Lower leg skin (tissue), 3 donors: ENCODE results near the gene R3HDM2.

ENCODE experiments used
- CTCF ChIP-seq, 3 donors: fragments of 450-650 bp; IDR thresholded peaks; one replicate each; pipeline ENCODE4 v1.5.1; 2016; ENCODE audit warnings: antibody characterized with exemption in 3 of 3, mild to moderate bottlenecking in 3 of 3, moderate library complexity in 2 of 3
- POLR2A ChIP-seq, 2 donors: fragments of 450-650 bp; IDR thresholded peaks; one replicate each; pipeline ENCODE4 v1.6.1; 2016 to 2017; ENCODE audit warnings: antibody characterized with exemption in 2 of 2, mild to moderate bottlenecking in 1 of 2, moderate library complexity in 1 of 2

DNA sequence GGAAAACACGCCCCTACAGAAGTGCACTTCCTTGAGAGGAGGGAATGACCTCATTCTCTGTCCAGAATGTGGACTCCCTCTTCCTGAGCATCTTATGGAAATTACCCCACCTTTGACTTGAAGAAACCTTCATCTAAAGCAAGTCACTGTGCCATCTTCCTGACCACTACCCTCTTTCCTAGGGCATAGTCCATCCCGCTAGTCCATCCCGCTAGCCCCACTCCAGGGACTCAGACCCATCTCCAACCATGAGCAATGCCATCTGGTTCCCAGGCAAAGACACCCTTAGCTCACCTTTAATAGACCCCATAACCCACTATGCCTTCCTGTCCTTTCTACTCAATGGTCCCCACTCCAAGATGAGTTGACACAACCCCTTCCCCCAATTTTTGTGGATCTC is 19.2 kb upstream of the R3HDM2 start:
- TF ChIP-seq CTCF (IDR thresholded peaks at IDR 0.05) = no peak
- no peak for TF ChIP-seq POLR2A (IDR thresholded peaks at IDR 0.05)
